GM12864 (cell line): ENCODE data around the gene TRIO.

Experiments
- DNase-seq: peaks from one replicate; pipeline ENCODE4 v3.0.0-alpha.2; 2011; ENCODE audit warnings: low read depth
- H3K4me3 ChIP-seq: 2 replicates; pipeline ENCODE4 v1.5.1; 2011; ENCODE audit warnings: mild to moderate bottlenecking, low read depth, low read length, control low read depth
- CTCF ChIP-seq: IDR thresholded peaks from 2 replicates; pipeline ENCODE4 v1.5.1; 2011; ENCODE audit warnings: low read depth, mild to moderate bottlenecking, moderate library complexity, low read length, control low read depth, inconsistent platforms; ENCODE audit errors: missing control alignments

The TRIO gene

GRCh38 chr5:14343376-14343775, 200.2 kb downstream of the TRIO start:
- no peak for DNase-seq
- TF ChIP-seq CTCF, result no peak

GRCh38 chr5:14347522-14347921, 204.4 kb downstream of the TRIO start:
- DNase-seq, result no peak
- TF ChIP-seq CTCF, result no peak
- H3K4me3 ChIP-seq, result no peak overlapping the region

More at GRCh38 chr5:14343376-14343775, 200.2 kb downstream of the TRIO start:
- no peak overlapping the region for H3K4me3 ChIP-seq

DNA sequence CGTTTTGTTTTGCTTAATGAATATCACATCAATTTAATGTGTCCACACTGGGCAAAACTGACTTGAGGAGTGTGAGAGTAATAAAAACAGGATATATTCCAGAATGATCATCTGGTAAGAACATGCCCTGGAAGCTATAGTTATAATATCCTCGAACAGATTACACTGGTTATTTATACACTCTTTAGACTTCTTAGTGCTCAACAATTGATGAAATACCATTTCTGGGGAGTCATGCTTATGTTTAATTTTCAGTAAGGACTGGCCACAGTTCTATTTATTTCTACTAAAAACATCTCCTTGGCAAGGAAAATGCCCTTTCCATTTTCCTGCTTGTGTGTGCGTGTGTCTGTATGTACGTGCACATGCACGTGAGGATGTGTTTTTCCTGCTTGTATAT, 205.0 kb downstream of the TRIO start:
- TF ChIP-seq CTCF, result no peak
- H3K4me3 ChIP-seq, result no peak overlapping the region
- no peak for DNase-seq

GRCh38 chr5:14349029-14349428, 205.9 kb downstream of the TRIO start:
- no peak overlapping the region for H3K4me3 ChIP-seq
- no peak for DNase-seq
- no peak for TF ChIP-seq CTCF

- TF ChIP-seq CTCF, result no peak
- no peak overlapping the region for H3K4me3 ChIP-seq
- no peak for DNase-seq
Observed at GRCh38 chr5:14351086-14351661, 208.0 kb downstream of the TRIO start.

DNA sequence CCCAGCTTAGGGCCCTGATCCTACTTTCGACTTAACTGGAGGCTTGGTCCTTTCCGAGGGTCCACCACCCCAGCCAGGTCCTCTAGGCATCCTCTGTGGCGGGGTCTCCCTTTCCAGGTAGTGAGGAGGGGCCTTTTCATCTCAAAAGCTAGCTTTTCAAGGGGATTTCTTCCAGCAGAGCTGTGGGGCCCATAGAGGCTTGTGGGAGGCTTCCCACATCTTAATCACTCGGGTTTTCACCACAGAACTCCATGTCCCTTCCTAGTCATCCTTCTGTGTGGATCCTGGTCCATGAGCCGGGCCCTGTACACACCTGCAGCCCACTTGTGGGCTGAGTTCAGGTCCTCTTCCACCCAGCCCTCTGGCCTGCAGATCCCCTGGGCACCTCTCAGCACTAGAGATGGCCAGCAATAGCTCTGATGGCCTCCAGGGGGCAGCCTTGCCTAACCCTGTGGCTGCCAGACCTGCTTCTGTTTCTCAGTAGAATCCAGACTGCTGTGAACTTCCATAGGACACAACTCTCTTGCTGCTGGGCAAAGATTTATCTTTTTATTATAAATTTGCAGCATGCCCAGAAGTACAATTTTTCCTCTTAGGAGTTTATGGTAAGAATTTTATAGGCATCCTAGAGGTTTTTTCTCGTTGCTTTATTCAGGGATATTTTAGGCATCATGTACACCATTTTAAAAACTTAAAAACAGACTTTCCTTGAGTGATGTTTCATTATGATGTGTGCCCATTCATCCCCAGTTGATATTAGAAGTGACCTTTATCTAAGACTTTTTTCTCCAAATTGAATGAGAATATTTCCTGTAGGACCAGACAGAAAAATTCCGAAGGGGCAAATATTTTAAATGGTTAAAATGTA, 208.9 kb downstream of the TRIO start:
- no peak overlapping the region for H3K4me3 ChIP-seq
- TF ChIP-seq CTCF, result peak; percentile 98
- DNase-seq, result no peak
